Measurements from ENCODE around the gene ARL14EPL. TPM values are rescaled to one million over a fixed set of nuclear protein-coding genes. Genes with fewer than 3 reads are reported as not detected.

ARL14EPL gene
- total and polyA plus RNA-seq, 9 donors, result 0.05 to 0.24 (median 0.13) TPM; not detected in 2

- Histone ChIP-seq H3K36me3 (ENCODE audit: control insufficient read depth, insufficient read depth, low read length) (no peaks in the 10 kb centered on the region), H3K9me3 (replicated peaks; ENCODE audit: control insufficient read depth, low read depth, low read length) (no peaks in the 10 kb centered on the region), H3K27me3 (ENCODE audit: control insufficient read depth, insufficient read depth, low read length) (no peaks in the 10 kb centered on the region), H3K4me3 (ENCODE audit: low read length) (no peak overlapping the region), H3K4me1 (ENCODE audit: control insufficient read depth, insufficient read depth, low read length) (peaks cover 4% of the 10 kb centered on the region), H3K27ac (ENCODE audit: low read length) (no peak overlapping the region)
- peak; percentile 70 for DNase-seq
Observed at GRCh38 chr5:116011046-116011445, 21.2 kb upstream of the ARL14EPL start.

- Histone ChIP-seq H3K27ac (ENCODE audit: low read length) (peak overlapping the region; percentile 18), H3K4me3 (ENCODE audit: low read length) (no peak overlapping the region), H3K4me1 (ENCODE audit: control insufficient read depth, insufficient read depth, low read length) (peaks cover 4% of the 10 kb centered on the region), H3K36me3 (ENCODE audit: control insufficient read depth, insufficient read depth, low read length) (no peaks in the 10 kb centered on the region), H3K27me3 (ENCODE audit: control insufficient read depth, insufficient read depth, low read length) (no peaks in the 10 kb centered on the region), H3K9me3 (replicated peaks; ENCODE audit: control insufficient read depth, low read depth, low read length) (no peaks in the 10 kb centered on the region)
- peak; percentile 20 for DNase-seq
- 60% methylated on average over 3 of the region's 6 CpGs for WGBS (ENCODE audit: insufficient coverage)
Observed at GRCh38 chr5:116013207-116013785, 19.0 kb upstream of the ARL14EPL start.

- H3K27ac ChIP-seq (ENCODE audit: low read length), result peak overlapping the region; percentile 18
Observed at GRCh38 chr5:116013936-116014335, 18.3 kb upstream of the ARL14EPL start.

GRCh38 chr5:116023619-116024018 lies 8.7 kb upstream of the ARL14EPL start:
- Histone ChIP-seq H3K4me1 (ENCODE audit: control insufficient read depth, insufficient read depth, low read length) (no peaks in the 10 kb centered on the region), H3K9me3 (replicated peaks; ENCODE audit: control insufficient read depth, low read depth, low read length) (no peaks in the 10 kb centered on the region)

More at GRCh38 chr5:116013936-116014335, 18.3 kb upstream of the ARL14EPL start:
- Histone ChIP-seq H3K27me3 (ENCODE audit: control insufficient read depth, insufficient read depth, low read length) (no peaks in the 10 kb centered on the region), H3K9me3 (replicated peaks; ENCODE audit: control insufficient read depth, low read depth, low read length) (no peaks in the 10 kb centered on the region), H3K4me1 (ENCODE audit: control insufficient read depth, insufficient read depth, low read length) (peaks cover 4% of the 10 kb centered on the region), H3K4me3 (ENCODE audit: low read length) (no peak overlapping the region), H3K36me3 (ENCODE audit: control insufficient read depth, insufficient read depth, low read length) (no peaks in the 10 kb centered on the region)
- DNase-seq, result peak; percentile 62

GRCh38 chr5:116025866-116026265 lies 6.4 kb upstream of the ARL14EPL start:
- H3K9me3 ChIP-seq (replicated peaks; ENCODE audit: control insufficient read depth, low read depth, low read length), result no peaks in the 10 kb centered on the region
- H3K4me1 ChIP-seq (ENCODE audit: control insufficient read depth, insufficient read depth, low read length), result no peaks in the 10 kb centered on the region
- no peaks in the 10 kb centered on the region for H3K36me3 ChIP-seq (ENCODE audit: control insufficient read depth, insufficient read depth, low read length)
- no peak overlapping the region for H3K27ac ChIP-seq (ENCODE audit: low read length)
- no CpG with 5 or more reads among the region's 1 CpG for WGBS (ENCODE audit: insufficient coverage)
- H3K4me3 ChIP-seq (ENCODE audit: low read length), result no peak overlapping the region
- no peaks in the 10 kb centered on the region for H3K27me3 ChIP-seq (ENCODE audit: control insufficient read depth, insufficient read depth, low read length)
- DNase-seq, result peak; percentile 13

More at GRCh38 chr5:116023619-116024018, 8.7 kb upstream of the ARL14EPL start:
- H3K27me3 ChIP-seq (ENCODE audit: control insufficient read depth, insufficient read depth, low read length), result no peaks in the 10 kb centered on the region
- no peak overlapping the region for H3K27ac ChIP-seq (ENCODE audit: low read length)
- DNase-seq, result no peak
- H3K4me3 ChIP-seq (ENCODE audit: low read length), result no peak overlapping the region
- no peaks in the 10 kb centered on the region for H3K36me3 ChIP-seq (ENCODE audit: control insufficient read depth, insufficient read depth, low read length)

GRCh38 chr5:116032991-116033390 lies 719 bp downstream of the ARL14EPL start:
- no CpG with 5 or more reads among the region's 3 CpGs for WGBS (ENCODE audit: insufficient coverage)

GRCh38 chr5:116035123-116035522 lies 2.9 kb downstream of the ARL14EPL start:
- WGBS (ENCODE audit: insufficient coverage), result 94% methylated on average over 2 of the region's 5 CpGs
- no peaks in the 10 kb centered on the region for H3K4me1 ChIP-seq (ENCODE audit: control insufficient read depth, insufficient read depth, low read length)
- no peaks in the 10 kb centered on the region for H3K9me3 ChIP-seq (replicated peaks; ENCODE audit: control insufficient read depth, low read depth, low read length)
- H3K4me3 ChIP-seq (ENCODE audit: low read length), result no peak overlapping the region
- DNase-seq, result no peak
- no peaks in the 10 kb centered on the region for H3K27me3 ChIP-seq (ENCODE audit: control insufficient read depth, insufficient read depth, low read length)
- H3K36me3 ChIP-seq (ENCODE audit: control insufficient read depth, insufficient read depth, low read length), result no peaks in the 10 kb centered on the region
- H3K27ac ChIP-seq (ENCODE audit: low read length), result no peak overlapping the region

More at GRCh38 chr5:116032991-116033390, 719 bp downstream of the ARL14EPL start:
- Histone ChIP-seq H3K27ac (ENCODE audit: low read length) (no peak overlapping the region), H3K9me3 (replicated peaks; ENCODE audit: control insufficient read depth, low read depth, low read length) (no peaks in the 10 kb centered on the region), H3K4me3 (ENCODE audit: low read length) (no peak overlapping the region), H3K27me3 (ENCODE audit: control insufficient read depth, insufficient read depth, low read length) (no peaks in the 10 kb centered on the region), H3K4me1 (ENCODE audit: control insufficient read depth, insufficient read depth, low read length) (no peaks in the 10 kb centered on the region), H3K36me3 (ENCODE audit: control insufficient read depth, insufficient read depth, low read length) (no peaks in the 10 kb centered on the region)
- no peak for DNase-seq

GRCh38 chr5:116037236-116037822 lies 5.1 kb downstream of the ARL14EPL start:
- H3K9me3 ChIP-seq (replicated peaks; ENCODE audit: control insufficient read depth, low read depth, low read length), result no peaks in the 10 kb centered on the region
- 88% methylated on average over 2 of the region's 3 CpGs for WGBS (ENCODE audit: insufficient coverage)
- no peaks in the 10 kb centered on the region for H3K4me1 ChIP-seq (ENCODE audit: control insufficient read depth, insufficient read depth, low read length)
- no peak for DNase-seq
- H3K36me3 ChIP-seq (ENCODE audit: control insufficient read depth, insufficient read depth, low read length), result no peaks in the 10 kb centered on the region
- no peak overlapping the region for H3K4me3 ChIP-seq (ENCODE audit: low read length)
- no peaks in the 10 kb centered on the region for H3K27me3 ChIP-seq (ENCODE audit: control insufficient read depth, insufficient read depth, low read length)
- no peak overlapping the region for H3K27ac ChIP-seq (ENCODE audit: low read length)

- Histone ChIP-seq H3K9me3 (replicated peaks; ENCODE audit: control insufficient read depth, low read depth, low read length) (no peaks in the 10 kb centered on the region), H3K4me3 (ENCODE audit: low read length) (no peak overlapping the region), H3K36me3 (ENCODE audit: control insufficient read depth, insufficient read depth, low read length) (no peaks in the 10 kb centered on the region), H3K27me3 (ENCODE audit: control insufficient read depth, insufficient read depth, low read length) (no peaks in the 10 kb centered on the region), H3K27ac (ENCODE audit: low read length) (no peak overlapping the region), H3K4me1 (ENCODE audit: control insufficient read depth, insufficient read depth, low read length) (no peaks in the 10 kb centered on the region)
- WGBS (ENCODE audit: insufficient coverage), result 20% methylated on average over 2 of the region's 3 CpGs
- DNase-seq, result no peak
Observed at GRCh38 chr5:116038817-116039216, 6.5 kb downstream of the ARL14EPL start.

GRCh38 chr5:116042375-116042774 lies 10.1 kb downstream of the ARL14EPL start:
- Histone ChIP-seq H3K27ac (ENCODE audit: low read length) (no peak overlapping the region), H3K36me3 (ENCODE audit: control insufficient read depth, insufficient read depth, low read length) (no peaks in the 10 kb centered on the region), H3K4me1 (ENCODE audit: control insufficient read depth, insufficient read depth, low read length) (no peaks in the 10 kb centered on the region), H3K4me3 (ENCODE audit: low read length) (no peak overlapping the region), H3K27me3 (ENCODE audit: control insufficient read depth, insufficient read depth, low read length) (no peaks in the 10 kb centered on the region), H3K9me3 (replicated peaks; ENCODE audit: control insufficient read depth, low read depth, low read length) (no peaks in the 10 kb centered on the region)
- no peak for DNase-seq

GRCh38 chr5:116044073-116044472 lies 11.8 kb downstream of the ARL14EPL start:
- DNase-seq, result no peak
- H3K4me1 ChIP-seq (ENCODE audit: control insufficient read depth, insufficient read depth, low read length), result no peaks in the 10 kb centered on the region
- H3K4me3 ChIP-seq (ENCODE audit: low read length), result no peak overlapping the region
- no peaks in the 10 kb centered on the region for H3K27me3 ChIP-seq (ENCODE audit: control insufficient read depth, insufficient read depth, low read length)
- no CpG with 5 or more reads among the region's 3 CpGs for WGBS (ENCODE audit: insufficient coverage)
- H3K36me3 ChIP-seq (ENCODE audit: control insufficient read depth, insufficient read depth, low read length), result no peaks in the 10 kb centered on the region
- no peaks in the 10 kb centered on the region for H3K9me3 ChIP-seq (replicated peaks; ENCODE audit: control insufficient read depth, low read depth, low read length)
- H3K27ac ChIP-seq (ENCODE audit: low read length), result no peak overlapping the region
